ENCODE measurements around the gene THOC2. TPM values are rescaled to one million over a fixed set of nuclear protein-coding genes. Genes with fewer than 3 reads are reported as not detected.

Gene THOC2
- total and polyA plus RNA-seq, 9 donors = 48.5 to 67.8 (median 56.4) TPM

GRCh38 chrX:123629502-123629901 lies 103.3 kb downstream of the THOC2 start:
- no peak for DNase-seq
- no peaks in the 10 kb centered on the region for H3K4me1 ChIP-seq (ENCODE audit: control insufficient read depth, insufficient read depth, low read length)
- H3K4me3 ChIP-seq (ENCODE audit: low read length) = no peak overlapping the region
- peaks cover 7% of the 10 kb centered on the region for H3K36me3 ChIP-seq (ENCODE audit: control insufficient read depth, insufficient read depth, low read length)
- H3K9me3 ChIP-seq (replicated peaks; ENCODE audit: control insufficient read depth, low read depth, low read length) = no peaks in the 10 kb centered on the region
- H3K27ac ChIP-seq (ENCODE audit: low read length) = no peak overlapping the region
- H3K27me3 ChIP-seq (ENCODE audit: control insufficient read depth, insufficient read depth, low read length) = no peaks in the 10 kb centered on the region
- 100% methylated on average over 1 of the region's 3 CpGs for WGBS (ENCODE audit: insufficient coverage)

GRCh38 chrX:123626962-123627361 lies 105.9 kb downstream of the THOC2 start:
- Histone ChIP-seq H3K4me1 (ENCODE audit: control insufficient read depth, insufficient read depth, low read length) (no peaks in the 10 kb centered on the region), H3K9me3 (replicated peaks; ENCODE audit: control insufficient read depth, low read depth, low read length) (no peaks in the 10 kb centered on the region), H3K36me3 (ENCODE audit: control insufficient read depth, insufficient read depth, low read length) (peaks cover 5% of the 10 kb centered on the region), H3K27ac (ENCODE audit: low read length) (no peak overlapping the region), H3K4me3 (ENCODE audit: low read length) (no peak overlapping the region), H3K27me3 (ENCODE audit: control insufficient read depth, insufficient read depth, low read length) (no peaks in the 10 kb centered on the region)
- DNase-seq = no peak

- no peaks in the 10 kb centered on the region for H3K9me3 ChIP-seq (replicated peaks; ENCODE audit: control insufficient read depth, low read depth, low read length)
- no CpG with 5 or more reads among the region's 2 CpGs for WGBS (ENCODE audit: insufficient coverage)
- H3K4me3 ChIP-seq (ENCODE audit: low read length) = no peak overlapping the region
- H3K36me3 ChIP-seq (ENCODE audit: control insufficient read depth, insufficient read depth, low read length) = peaks cover 7% of the 10 kb centered on the region
- H3K27me3 ChIP-seq (ENCODE audit: control insufficient read depth, insufficient read depth, low read length) = no peaks in the 10 kb centered on the region
- H3K4me1 ChIP-seq (ENCODE audit: control insufficient read depth, insufficient read depth, low read length) = no peaks in the 10 kb centered on the region
- H3K27ac ChIP-seq (ENCODE audit: low read length) = no peak overlapping the region
- DNase-seq = no peak
Observed at GRCh38 chrX:123625952-123626351, 106.9 kb downstream of the THOC2 start.

GRCh38 chrX:123625477-123625876 lies 107.4 kb downstream of the THOC2 start:
- WGBS (ENCODE audit: insufficient coverage) = no CpG with 5 or more reads among the region's 1 CpG
- Histone ChIP-seq H3K27ac (ENCODE audit: low read length) (no peak overlapping the region), H3K36me3 (ENCODE audit: control insufficient read depth, insufficient read depth, low read length) (peaks cover 9% of the 10 kb centered on the region)

GRCh38 chrX:123617007-123617406 lies 115.8 kb downstream of the THOC2 start:
- H3K36me3 ChIP-seq (ENCODE audit: control insufficient read depth, insufficient read depth, low read length) = peaks cover 7% of the 10 kb centered on the region
- no peaks in the 10 kb centered on the region for H3K9me3 ChIP-seq (replicated peaks; ENCODE audit: control insufficient read depth, low read depth, low read length)
- WGBS (ENCODE audit: insufficient coverage) = no CpG with 5 or more reads among the region's 1 CpG
- no peak overlapping the region for H3K27ac ChIP-seq (ENCODE audit: low read length)
- no peaks in the 10 kb centered on the region for H3K4me1 ChIP-seq (ENCODE audit: control insufficient read depth, insufficient read depth, low read length)
- DNase-seq = no peak
- H3K4me3 ChIP-seq (ENCODE audit: low read length) = no peak overlapping the region
- H3K27me3 ChIP-seq (ENCODE audit: control insufficient read depth, insufficient read depth, low read length) = no peaks in the 10 kb centered on the region

More at GRCh38 chrX:123625477-123625876, 107.4 kb downstream of the THOC2 start:
- Histone ChIP-seq H3K9me3 (replicated peaks; ENCODE audit: control insufficient read depth, low read depth, low read length) (no peaks in the 10 kb centered on the region), H3K4me3 (ENCODE audit: low read length) (no peak overlapping the region), H3K4me1 (ENCODE audit: control insufficient read depth, insufficient read depth, low read length) (no peaks in the 10 kb centered on the region), H3K27me3 (ENCODE audit: control insufficient read depth, insufficient read depth, low read length) (no peaks in the 10 kb centered on the region)
- no peak for DNase-seq

- no peaks in the 10 kb centered on the region for H3K36me3 ChIP-seq (ENCODE audit: control insufficient read depth, insufficient read depth, low read length)
- H3K27ac ChIP-seq (ENCODE audit: low read length) = no peak overlapping the region
- H3K4me3 ChIP-seq (ENCODE audit: low read length) = no peak overlapping the region
- H3K4me1 ChIP-seq (ENCODE audit: control insufficient read depth, insufficient read depth, low read length) = no peaks in the 10 kb centered on the region
- DNase-seq = no peak
- WGBS (ENCODE audit: insufficient coverage) = no CpG with 5 or more reads among the region's 2 CpGs
- H3K9me3 ChIP-seq (replicated peaks; ENCODE audit: control insufficient read depth, low read depth, low read length) = no peaks in the 10 kb centered on the region
- no peaks in the 10 kb centered on the region for H3K27me3 ChIP-seq (ENCODE audit: control insufficient read depth, insufficient read depth, low read length)
Observed at GRCh38 chrX:123610915-123611314, 121.9 kb downstream of the THOC2 start.

- H3K27ac ChIP-seq (ENCODE audit: low read length) = no peak overlapping the region
- H3K4me3 ChIP-seq (ENCODE audit: low read length) = no peak overlapping the region
- H3K4me1 ChIP-seq (ENCODE audit: control insufficient read depth, insufficient read depth, low read length) = no peaks in the 10 kb centered on the region
- no peaks in the 10 kb centered on the region for H3K36me3 ChIP-seq (ENCODE audit: control insufficient read depth, insufficient read depth, low read length)
- H3K27me3 ChIP-seq (ENCODE audit: control insufficient read depth, insufficient read depth, low read length) = no peaks in the 10 kb centered on the region
- no peaks in the 10 kb centered on the region for H3K9me3 ChIP-seq (replicated peaks; ENCODE audit: control insufficient read depth, low read depth, low read length)
- WGBS (ENCODE audit: insufficient coverage) = 82% methylated on average over 4 of the region's 6 CpGs
- DNase-seq = no peak
Observed at GRCh38 chrX:123607806-123608205, 125.0 kb downstream of the THOC2 start.

- Histone ChIP-seq H3K4me3 (ENCODE audit: low read length) (no peak overlapping the region), H3K36me3 (ENCODE audit: control insufficient read depth, insufficient read depth, low read length) (peaks cover 2% of the 10 kb centered on the region), H3K9me3 (replicated peaks; ENCODE audit: control insufficient read depth, low read depth, low read length) (no peaks in the 10 kb centered on the region), H3K27me3 (ENCODE audit: control insufficient read depth, insufficient read depth, low read length) (no peaks in the 10 kb centered on the region), H3K4me1 (ENCODE audit: control insufficient read depth, insufficient read depth, low read length) (no peaks in the 10 kb centered on the region), H3K27ac (ENCODE audit: low read length) (no peak overlapping the region)
- DNase-seq = no peak
- whole genome bisulfite sequencing (ENCODE audit: insufficient coverage) = no CpG with 5 or more reads among the region's 1 CpG
Observed at GRCh38 chrX:123607270-123607669, 125.6 kb downstream of the THOC2 start.

- no peak for DNase-seq
Observed at GRCh38 chrX:123603491-123603890, 129.4 kb downstream of the THOC2 start.

GRCh38 chrX:123601437-123601836 lies 131.4 kb downstream of the THOC2 start:
- no peak overlapping the region for H3K4me3 ChIP-seq (ENCODE audit: low read length)
- H3K27ac ChIP-seq (ENCODE audit: low read length) = no peak overlapping the region
- peaks cover 3% of the 10 kb centered on the region for H3K36me3 ChIP-seq (ENCODE audit: control insufficient read depth, insufficient read depth, low read length)
- no peaks in the 10 kb centered on the region for H3K4me1 ChIP-seq (ENCODE audit: control insufficient read depth, insufficient read depth, low read length)
- DNase-seq = no peak
- no peaks in the 10 kb centered on the region for H3K9me3 ChIP-seq (replicated peaks; ENCODE audit: control insufficient read depth, low read depth, low read length)
- WGBS (ENCODE audit: insufficient coverage) = no CpG with 5 or more reads among the region's 3 CpGs
- no peaks in the 10 kb centered on the region for H3K27me3 ChIP-seq (ENCODE audit: control insufficient read depth, insufficient read depth, low read length)

More at GRCh38 chrX:123603491-123603890, 129.4 kb downstream of the THOC2 start:
- Histone ChIP-seq H3K4me1 (ENCODE audit: control insufficient read depth, insufficient read depth, low read length) (no peaks in the 10 kb centered on the region), H3K36me3 (ENCODE audit: control insufficient read depth, insufficient read depth, low read length) (peaks cover 3% of the 10 kb centered on the region), H3K9me3 (replicated peaks; ENCODE audit: control insufficient read depth, low read depth, low read length) (no peaks in the 10 kb centered on the region), H3K27me3 (ENCODE audit: control insufficient read depth, insufficient read depth, low read length) (no peaks in the 10 kb centered on the region), H3K27ac (ENCODE audit: low read length) (no peak overlapping the region), H3K4me3 (ENCODE audit: low read length) (no peak overlapping the region)
- WGBS (ENCODE audit: insufficient coverage) = 49% methylated on average over 2 of the region's 5 CpGs

GRCh38 chrX:123600181-123600580 lies 132.7 kb downstream of the THOC2 start:
- Histone ChIP-seq H3K27me3 (ENCODE audit: control insufficient read depth, insufficient read depth, low read length) (no peaks in the 10 kb centered on the region), H3K4me1 (ENCODE audit: control insufficient read depth, insufficient read depth, low read length) (no peaks in the 10 kb centered on the region), H3K36me3 (ENCODE audit: control insufficient read depth, insufficient read depth, low read length) (peaks cover 3% of the 10 kb centered on the region), H3K9me3 (replicated peaks; ENCODE audit: control insufficient read depth, low read depth, low read length) (no peaks in the 10 kb centered on the region), H3K27ac (ENCODE audit: low read length) (no peak overlapping the region), H3K4me3 (ENCODE audit: low read length) (no peak overlapping the region)
- no CpG with 5 or more reads among the region's 2 CpGs for WGBS (ENCODE audit: insufficient coverage)
- peak; percentile 76 for DNase-seq

Data from muscle of leg (tissue), 11 donors.